OCI-LY7 (cell line): ENCODE results near the gene F2R. TPM values are rescaled to one million over a fixed set of nuclear protein-coding genes. Genes with fewer than 3 reads are reported as not detected.

Experiments
- BruUV-seq: library from RNA; stranded (reverse); fragments of 400-500 nt; replicated peaks from 2 replicates; lab custom pipeline; 2021; lab: Mats Ljungman, UMichigan
- CTCF ChIA-PET: fragments of 300-600 bp; sonication (Branson Sonifier 250); formaldehyde crosslinking; loops from one replicate; lab custom pipeline; 2022; ENCODE audit warnings: antibody characterized with exemption; ENCODE audit not compliant: unreplicated experiment; lab: Charles Lee
- POLR2A ChIA-PET: fragments of 300-600 bp; sonication (Branson Sonifier 250); formaldehyde crosslinking; loops from one replicate; lab custom pipeline; 2022; ENCODE audit warnings: antibody characterized with exemption; lab: Charles Lee
- DNase-seq: peaks from one replicate; pipeline ENCODE4 v3.0.0-alpha.2; 2015; ENCODE audit warnings: low spot score
- H2AFZ ChIP-seq: fragments of 200-600 bp; sonication (generic), shearing (Covaris generic); 2 replicates; pipeline ENCODE4 v1.6.1; 2014; ENCODE audit warnings: mild to moderate bottlenecking, antibody characterized with exemption, low read length, moderate library complexity
- H3K27ac ChIP-seq: fragments of 200-600 bp; sonication (generic); 2 replicates; pipeline ENCODE4 v1.5.1; 2014; ENCODE audit warnings: mixed run types, low read depth, mild to moderate bottlenecking, moderate library complexity, low read length, inconsistent platforms; ENCODE audit not compliant: poor library complexity, severe bottlenecking
- H3K36me3 ChIP-seq: fragments of 200-600 bp; sonication (generic); 2 replicates; pipeline ENCODE4 v1.6.1; 2014; ENCODE audit warnings: mild to moderate bottlenecking, antibody characterized with exemption, low read length, moderate library complexity, mixed read lengths; ENCODE audit not compliant: insufficient read depth
- H3K4me1 ChIP-seq: fragments of 200-600 bp; sonication (generic); 2 replicates; pipeline ENCODE4 v1.5.1; 2014; ENCODE audit warnings: mild to moderate bottlenecking, low read length; ENCODE audit not compliant: insufficient read depth, poor library complexity, severe bottlenecking
- H3K4me2 ChIP-seq: fragments of 200-600 bp; sonication (generic); 2 replicates; pipeline ENCODE4 v1.6.1; 2014; ENCODE audit warnings: mild to moderate bottlenecking, low read length
- H3K4me3 ChIP-seq: fragments of 200-600 bp; sonication (generic); 2 replicates; pipeline ENCODE4 v1.5.1; 2014; ENCODE audit warnings: mild to moderate bottlenecking, low read depth, low read length; ENCODE audit not compliant: poor library complexity, severe bottlenecking
- H3K79me2 ChIP-seq: fragments of 200-600 bp; sonication (generic); 2 replicates; pipeline ENCODE4 v1.6.1; 2016; ENCODE audit warnings: low read depth, mild to moderate bottlenecking, low read length, moderate library complexity, mixed read lengths; ENCODE audit not compliant: insufficient read depth
- H3K9me2 ChIP-seq: fragments of 200-600 bp; sonication (generic); 2 replicates; pipeline ENCODE4 v1.6.1; 2016; ENCODE audit warnings: mild to moderate bottlenecking, low read length, mixed read lengths; ENCODE audit not compliant: insufficient read depth
- H3K9me3 ChIP-seq: fragments of 200-600 bp; sonication (generic); 2 replicates; pipeline ENCODE4 v1.6.1; 2014; ENCODE audit warnings: mild to moderate bottlenecking, mixed run types, low read length, mixed read lengths
- H4K20me1 ChIP-seq: fragments of 200-600 bp; sonication (generic); 2 replicates; pipeline ENCODE4 v1.6.1; 2014; ENCODE audit warnings: mild to moderate bottlenecking, antibody characterized with exemption, low read length, moderate library complexity, mixed read lengths; ENCODE audit not compliant: insufficient read depth
- EZH2phosphoT487 ChIP-seq: fragments of 200-600 bp; sonication (generic); IDR thresholded peaks from 2 replicates; pipeline ENCODE4 v1.6.1; 2018; ENCODE audit warnings: low read depth, borderline replicate concordance, mild to moderate bottlenecking, mixed run types, antibody characterized with exemption, low read length, moderate library complexity, mixed read lengths
- intact Hi-C: fragments of 100-400 bp; cut with micrococcal nuclease; formaldehyde crosslinking; loops from one replicate; pipeline ENCODE4 v1.10.0; 2022; ENCODE audit not compliant: unreplicated experiment
- total RNA-seq, 2 experiments: library from RNA; depleted of rRNA in 1 of 2; stranded (reverse); fragments of >200 nt in 1 of 2; shearing (Covaris generic) in 1 of 2; gene quantifications; 2 replicates each; pipeline ENCODE4 v1.2.3, GENCODE V29; 2014 to 2022
- TF ChIP-seq, protein P1 (sequence below): fragments of 200-600 bp; sonication (generic); conservative IDR thresholded peaks from 2 replicates; pipeline ENCODE4 v1.5.1; 2014; ENCODE audit warnings: mild to moderate bottlenecking, antibody characterized with exemption, low read length, moderate library complexity, mixed read lengths

Gene F2R
- total RNA-seq, 2 experiments from 2014 or later, result 0.08 TPM; not detected in 1

DNA sequence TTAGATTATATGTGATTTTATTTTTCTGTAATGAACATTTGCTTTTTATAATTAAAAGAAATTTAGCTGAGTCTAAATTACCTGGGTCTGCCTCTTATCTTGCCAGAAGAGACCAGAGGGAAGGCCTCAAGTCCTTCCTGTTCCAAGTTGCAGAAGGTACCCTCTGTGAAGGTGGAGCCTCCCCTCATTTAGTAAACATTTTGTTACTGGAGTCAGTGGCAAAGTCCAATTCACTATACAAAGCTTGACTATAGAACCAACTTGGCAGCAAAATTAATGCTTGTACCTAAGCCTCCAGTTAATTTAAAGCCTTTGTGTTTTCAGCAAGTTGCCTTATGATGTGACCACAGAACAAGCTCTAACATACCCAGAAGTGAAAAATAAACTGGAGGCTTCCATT, 42.8 kb upstream of the F2R start:
- DNase-seq, result no peak
- Histone ChIP-seq H3K36me3 (peaks cover 84% of the 10 kb centered on the region), H2AFZ (no peak overlapping the region), H4K20me1 (peaks cover 4% of the 10 kb centered on the region; the same call in 1 of the 2 replicates), H3K4me3 (no peak overlapping the region), H3K4me2 (no peak overlapping the region), H3K79me2 (no peaks in the 10 kb centered on the region), H3K27ac (no peak overlapping the region), H3K9me3 (no peaks in the 10 kb centered on the region), H3K9me2 (no peaks in the 10 kb centered on the region), H3K4me1 (no peaks in the 10 kb centered on the region)
- ChIA-PET POLR2A (interaction anchor here (0.5 to 1.3 kb wide), 2 partner anchors 14 to 32 kb away, joined by 3 read pairs; no protein-coding TSS in a partner anchor), CTCF (no interaction called here)
- BruUV-seq, result no TSS peak
- TF ChIP-seq EZH2phosphoT487, result no peak
- TF ChIP-seq, protein P1, sequence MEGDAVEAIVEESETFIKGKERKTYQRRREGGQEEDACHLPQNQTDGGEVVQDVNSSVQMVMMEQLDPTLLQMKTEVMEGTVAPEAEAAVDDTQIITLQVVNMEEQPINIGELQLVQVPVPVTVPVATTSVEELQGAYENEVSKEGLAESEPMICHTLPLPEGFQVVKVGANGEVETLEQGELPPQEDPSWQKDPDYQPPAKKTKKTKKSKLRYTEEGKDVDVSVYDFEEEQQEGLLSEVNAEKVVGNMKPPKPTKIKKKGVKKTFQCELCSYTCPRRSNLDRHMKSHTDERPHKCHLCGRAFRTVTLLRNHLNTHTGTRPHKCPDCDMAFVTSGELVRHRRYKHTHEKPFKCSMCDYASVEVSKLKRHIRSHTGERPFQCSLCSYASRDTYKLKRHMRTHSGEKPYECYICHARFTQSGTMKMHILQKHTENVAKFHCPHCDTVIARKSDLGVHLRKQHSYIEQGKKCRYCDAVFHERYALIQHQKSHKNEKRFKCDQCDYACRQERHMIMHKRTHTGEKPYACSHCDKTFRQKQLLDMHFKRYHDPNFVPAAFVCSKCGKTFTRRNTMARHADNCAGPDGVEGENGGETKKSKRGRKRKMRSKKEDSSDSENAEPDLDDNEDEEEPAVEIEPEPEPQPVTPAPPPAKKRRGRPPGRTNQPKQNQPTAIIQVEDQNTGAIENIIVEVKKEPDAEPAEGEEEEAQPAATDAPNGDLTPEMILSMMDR, result no peak
- intact Hi-C loops, result no loop called here

DNA sequence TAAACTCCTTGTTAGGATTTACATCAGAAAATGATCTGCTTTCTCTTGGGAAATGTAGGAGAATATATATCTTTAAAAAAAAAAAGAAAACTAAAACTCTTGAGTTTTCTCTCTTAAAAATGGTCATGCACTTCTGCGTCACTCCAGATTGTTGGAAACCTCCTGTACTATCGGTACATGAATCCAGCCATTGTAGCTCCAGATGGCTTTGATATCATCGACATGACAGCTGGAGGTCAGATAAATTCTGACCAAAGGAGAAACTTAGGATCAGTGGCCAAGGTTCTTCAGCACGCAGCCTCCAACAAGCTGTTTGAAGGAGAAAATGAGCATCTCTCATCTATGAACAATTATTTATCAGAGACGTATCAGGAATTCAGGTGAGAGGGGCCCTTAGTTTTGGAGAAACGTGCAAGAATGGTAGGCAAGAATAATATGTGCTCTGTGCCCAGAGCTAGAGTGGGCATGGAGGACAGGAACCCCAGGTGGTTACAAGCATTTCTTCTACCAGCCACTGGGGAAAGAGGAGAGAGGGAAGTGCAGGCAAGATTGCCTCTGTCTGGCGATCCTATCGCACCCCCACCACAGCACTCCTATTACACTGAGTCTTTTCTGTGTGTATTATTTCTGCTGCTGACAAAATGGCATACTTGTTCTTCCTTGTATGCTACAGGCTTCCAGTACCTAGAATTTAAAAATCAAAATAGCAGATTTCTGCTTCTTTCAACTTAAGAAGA, 41.4 kb upstream of the F2R start:
- TF ChIP-seq EZH2phosphoT487, result no peak
- TF ChIP-seq, protein P1, result no peak
- Histone ChIP-seq H3K4me3 (no peak overlapping the region), H2AFZ (no peak overlapping the region), H3K36me3 (peaks cover 84% of the 10 kb centered on the region), H3K79me2 (no peaks in the 10 kb centered on the region), H3K27ac (no peak overlapping the region), H3K9me2 (no peaks in the 10 kb centered on the region), H3K4me2 (no peak overlapping the region), H4K20me1 (peaks cover 4% of the 10 kb centered on the region; the same call in 1 of the 2 replicates), H3K9me3 (no peaks in the 10 kb centered on the region), H3K4me1 (no peaks in the 10 kb centered on the region)
- no TSS peak for BruUV-seq
- POLR2A ChIA-PET, result interaction anchor here (0.6 kb wide), 2 partner anchors 51 to 1128 kb away, joined by 3 to 5 read pairs; no protein-coding TSS in a partner anchor
- intact Hi-C loops, result no loop called here
- CTCF ChIA-PET, result no interaction called here
- DNase-seq, result no peak

DNA sequence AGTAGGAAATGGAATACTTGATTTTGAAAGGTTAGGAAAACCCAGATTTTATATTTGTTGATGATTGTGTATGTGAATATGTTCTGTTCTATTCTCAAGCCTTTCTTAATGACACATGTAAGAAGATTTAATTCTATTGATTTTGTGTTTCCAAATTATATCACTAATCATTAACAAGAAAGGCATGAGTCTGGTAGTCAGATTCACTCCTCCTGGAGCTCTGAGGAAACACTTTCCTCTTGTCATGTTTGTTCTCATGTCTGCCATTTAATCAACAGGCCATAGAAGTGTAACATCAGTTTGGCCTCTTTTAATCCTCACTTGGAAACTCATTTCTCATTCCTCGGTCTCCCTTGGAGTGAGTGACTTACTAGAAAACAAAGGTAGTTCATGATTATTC, 40.6 kb upstream of the F2R start:
- intact Hi-C loops, result no loop called here
- no peaks in the 10 kb centered on the region for H3K9me2 ChIP-seq
- H3K36me3 ChIP-seq, result peaks cover 81% of the 10 kb centered on the region
- H2AFZ ChIP-seq, result no peak overlapping the region
- ChIA-PET POLR2A (no interaction called here), CTCF (no interaction called here)
- H3K79me2 ChIP-seq, result no peaks in the 10 kb centered on the region
- H3K4me1 ChIP-seq, result no peaks in the 10 kb centered on the region
- TF ChIP-seq, protein P1, result no peak
- no peak for TF ChIP-seq EZH2phosphoT487
- DNase-seq, result no peak
- H3K27ac ChIP-seq, result no peak overlapping the region
- BruUV-seq, result no TSS peak
- no peak overlapping the region for H3K4me2 ChIP-seq
- H3K9me3 ChIP-seq, result no peaks in the 10 kb centered on the region
- no peak overlapping the region for H3K4me3 ChIP-seq
- H4K20me1 ChIP-seq, result peaks cover 4% of the 10 kb centered on the region; the same call in 1 of the 2 replicates
